Measurements from ENCODE around the gene PSMF1. TPM values are rescaled to one million over a fixed set of nuclear protein-coding genes. Genes with fewer than 3 reads are reported as not detected.

The PSMF1 gene
- total and polyA plus RNA-seq, 2 experiments from 2014 or later = 73.7 to 84.2 TPM

GRCh38 chr20:1121429-1121828 lies 3.0 kb downstream of the PSMF1 start:
- no peaks in the 10 kb centered on the region for H3K27me3 ChIP-seq (ENCODE audit: insufficient read depth)
- peaks cover 25% of the 10 kb centered on the region for H3K36me3 Mint-ChIP-seq (ENCODE audit: low read depth)
- H3K27ac ChIP-seq (ENCODE audit: low read depth) = no peak overlapping the region
- no peaks in the 10 kb centered on the region for H3K9me2 ChIP-seq (ENCODE audit: insufficient read depth)
- H3F3A ChIP-seq (replicated peaks; ENCODE audit: low read depth) = no peaks in the 10 kb centered on the region
- H3K4me1 Mint-ChIP-seq = peaks cover 29% of the 10 kb centered on the region
- ATAC-seq (no peak), DNase-seq (ENCODE audit: low spot score) (no peak)
- peaks cover 4% of the 10 kb centered on the region for H3K27me3 Mint-ChIP-seq (ENCODE audit: insufficient read depth, low read depth, poor library complexity)
- no peak for TF ChIP-seq EZH2 (IDR thresholded peaks at IDR 0.05; ENCODE audit: low read depth, unreplicated experiment)
- no peak overlapping the region for H2AFZ ChIP-seq
- no peak overlapping the region for H3K4me3 ChIP-seq
- no peak overlapping the region for H3K27ac Mint-ChIP-seq
- no peak overlapping the region for H3K4me2 ChIP-seq
- H4K20me1 ChIP-seq (replicated peaks; ENCODE audit: insufficient read depth) = peaks cover 48% of the 10 kb centered on the region
- H3K79me2 ChIP-seq (replicated peaks; ENCODE audit: insufficient read depth) = peaks cover 65% of the 10 kb centered on the region
- peaks cover 10% of the 10 kb centered on the region; the same call in 1 of the 2 replicates for H3K4me1 ChIP-seq (ENCODE audit: insufficient read depth)
- H3K9me3 Mint-ChIP-seq = peaks cover 3% of the 10 kb centered on the region; the same call in 2 of the 3 replicates
- 0 out of 2 replicates have a peak, but pooled peaks cover 3% of the 10 kb centered on the region for H3K36me3 ChIP-seq (ENCODE audit: insufficient read depth)
- peak overlapping the region; percentile 41; the same call in 2 of the 3 replicates for H3K4me3 Mint-ChIP-seq

DNA sequence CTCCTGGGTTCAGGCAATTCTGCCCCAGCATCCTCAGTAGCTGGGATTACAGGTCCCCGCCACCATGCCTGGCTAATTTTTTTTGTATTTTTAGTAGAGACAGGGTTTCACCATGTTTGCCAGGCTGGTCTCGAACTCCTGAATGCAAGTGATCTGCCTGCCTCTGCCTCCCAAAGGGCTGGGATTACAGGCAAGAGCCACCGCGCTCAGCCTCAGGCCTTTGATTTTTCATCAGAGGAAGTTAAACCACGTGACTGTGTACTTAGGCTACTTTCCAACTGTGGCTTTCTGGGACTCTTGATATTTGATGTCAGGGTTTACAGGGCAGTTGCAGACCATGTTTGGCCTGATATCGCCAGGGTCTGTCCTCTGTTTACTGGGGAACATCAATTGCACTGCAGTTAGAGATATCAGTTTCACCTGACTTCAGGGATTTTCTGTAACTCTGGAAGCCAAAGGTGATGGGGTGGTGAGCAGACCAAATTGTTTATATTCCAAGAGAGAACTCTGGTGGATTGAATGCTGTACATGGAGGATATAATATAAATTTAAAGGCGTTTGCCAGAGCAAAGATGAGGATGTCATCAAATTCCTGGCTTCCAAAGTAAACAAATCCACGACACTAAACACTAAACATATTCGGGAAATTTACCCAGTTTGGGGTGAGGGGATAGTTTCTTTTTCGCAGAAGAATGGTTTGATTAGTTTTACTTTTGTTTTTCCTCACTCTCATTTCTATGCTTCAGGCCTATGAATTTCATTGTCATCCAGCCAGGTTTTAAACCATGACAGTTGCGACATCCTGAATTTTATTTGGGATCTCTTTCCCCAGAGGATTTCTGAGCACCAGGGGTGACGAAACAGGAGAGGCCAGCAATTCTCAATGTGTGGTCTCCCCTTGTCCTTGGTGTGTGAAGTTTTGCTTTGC lies 4.2 kb downstream of the PSMF1 start:
- Histone ChIP-seq H3K9me2 (ENCODE audit: insufficient read depth) (no peaks in the 10 kb centered on the region), H4K20me1 (replicated peaks; ENCODE audit: insufficient read depth) (peaks cover 48% of the 10 kb centered on the region), H3K27ac (ENCODE audit: low read depth) (no peak overlapping the region), H2AFZ (no peak overlapping the region), H3K4me2 (no peak overlapping the region), H3F3A (replicated peaks; ENCODE audit: low read depth) (no peaks in the 10 kb centered on the region), H3K36me3 (ENCODE audit: insufficient read depth) (peaks cover 3% of the 10 kb centered on the region; the same call in 1 of the 2 replicates), H3K4me1 (ENCODE audit: insufficient read depth) (peaks cover 10% of the 10 kb centered on the region; the same call in 1 of the 2 replicates), H3K27me3 (ENCODE audit: insufficient read depth) (no peaks in the 10 kb centered on the region), H3K4me3 (no peak overlapping the region), H3K79me2 (replicated peaks; ENCODE audit: insufficient read depth) (peaks cover 65% of the 10 kb centered on the region)
- ATAC-seq (no peak), DNase-seq (ENCODE audit: low spot score) (no peak)
- peak overlapping the region; percentile 30; the same call in 1 of the 2 replicates for H3K27ac Mint-ChIP-seq
- peaks cover 4% of the 10 kb centered on the region for H3K27me3 Mint-ChIP-seq (ENCODE audit: insufficient read depth, low read depth, poor library complexity)
- H3K9me3 Mint-ChIP-seq = peaks cover 3% of the 10 kb centered on the region; the same call in 2 of the 3 replicates
- no peak overlapping the region for H3K4me3 Mint-ChIP-seq
- no peak for TF ChIP-seq ZNF114 (CRISPR knock-in tag; IDR thresholded peaks at IDR 0.05)
- TF ChIP-seq ETS1 (IDR thresholded peaks at IDR 0.05) = no peak
- H3K4me1 Mint-ChIP-seq = peaks cover 24% of the 10 kb centered on the region
- peaks cover 34% of the 10 kb centered on the region for H3K36me3 Mint-ChIP-seq (ENCODE audit: low read depth)

GRCh38 chr20:1123666-1124065 lies 5.3 kb downstream of the PSMF1 start:
- H3K79me2 ChIP-seq (replicated peaks; ENCODE audit: insufficient read depth) = peaks cover 65% of the 10 kb centered on the region
- peaks cover 48% of the 10 kb centered on the region for H4K20me1 ChIP-seq (replicated peaks; ENCODE audit: insufficient read depth)
- Mint-ChIP-seq H3K27ac (no peak overlapping the region), H3K9me3 (peaks cover 3% of the 10 kb centered on the region; the same call in 2 of the 3 replicates), H3K27me3 (ENCODE audit: insufficient read depth, low read depth, poor library complexity) (peaks cover 4% of the 10 kb centered on the region), H3K4me1 (peaks cover 20% of the 10 kb centered on the region), H3K4me3 (no peak overlapping the region), H3K36me3 (ENCODE audit: low read depth) (peaks cover 40% of the 10 kb centered on the region)
- H3K4me3 ChIP-seq = no peak overlapping the region
- DNase-seq (ENCODE audit: low spot score) = no peak
- H2AFZ ChIP-seq = no peak overlapping the region
- H3K4me2 ChIP-seq = no peak overlapping the region
- no peaks in the 10 kb centered on the region for H3K9me2 ChIP-seq (ENCODE audit: insufficient read depth)
- no peak overlapping the region for H3K27ac ChIP-seq (ENCODE audit: low read depth)
- H3K4me1 ChIP-seq (ENCODE audit: insufficient read depth) = peaks cover 10% of the 10 kb centered on the region; the same call in 1 of the 2 replicates
- peaks cover 13% of the 10 kb centered on the region for H3K36me3 ChIP-seq (ENCODE audit: insufficient read depth)
- H3F3A ChIP-seq (replicated peaks; ENCODE audit: low read depth) = no peaks in the 10 kb centered on the region
- ATAC-seq = no peak
- H3K27me3 ChIP-seq (ENCODE audit: insufficient read depth) = no peaks in the 10 kb centered on the region
- TF ChIP-seq EZH2phosphoT487 (IDR thresholded peaks at IDR 0.05; ENCODE audit: unreplicated experiment) (no peak), CREB1 (CRISPR knock-in tag; IDR thresholded peaks at IDR 0.05; ENCODE audit: low read depth) (no peak), REST (IDR thresholded peaks at IDR 0.05; ENCODE audit: unreplicated experiment) (no peak), ZNF331 (CRISPR knock-in tag; IDR thresholded peaks at IDR 0.05; ENCODE audit: low read depth) (no peak)
